ENCODE measurements around the gene CPSF4.

The CPSF4 gene

DNA sequence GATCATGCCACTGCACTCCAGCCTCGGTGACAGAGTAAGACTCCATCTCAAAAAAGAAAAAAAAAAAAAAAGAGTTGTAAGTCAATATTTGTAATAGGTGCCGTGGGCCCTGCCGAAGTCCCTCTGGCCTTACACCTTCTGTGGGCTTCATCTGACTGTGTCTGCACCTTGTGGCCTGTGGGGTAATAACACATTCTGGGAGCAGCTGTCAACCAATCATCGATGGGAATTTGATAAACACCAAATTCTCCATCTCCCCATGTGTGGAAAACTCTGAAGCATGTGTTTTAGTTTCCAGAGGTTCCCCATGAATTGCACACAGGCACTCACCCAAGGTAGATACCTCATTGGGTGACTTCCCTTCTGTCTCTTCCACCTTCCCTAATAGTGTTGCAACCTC lies 50.5 kb downstream of the CPSF4 start:
- DNase-seq: no peak

DNA sequence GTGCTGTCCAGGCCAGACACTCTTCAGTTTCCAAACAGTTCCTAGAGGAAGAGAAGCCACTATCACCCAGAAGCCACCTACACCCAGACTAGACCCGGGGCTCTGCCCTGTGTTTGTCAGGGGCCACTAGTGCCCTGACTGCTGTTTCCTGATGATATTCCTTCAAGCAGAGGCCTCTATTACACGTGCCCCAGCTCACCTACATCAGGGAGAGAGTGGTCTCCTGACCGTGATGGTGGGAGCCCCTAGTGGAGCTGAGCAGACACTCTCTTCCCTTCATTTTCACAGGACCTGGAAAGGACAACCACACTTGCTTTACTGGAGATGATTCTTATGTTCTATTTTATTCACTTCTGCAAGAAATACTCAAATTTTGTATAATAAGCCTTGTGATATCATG lies 52.1 kb downstream of the CPSF4 start:
- no peak for DNase-seq

DNA sequence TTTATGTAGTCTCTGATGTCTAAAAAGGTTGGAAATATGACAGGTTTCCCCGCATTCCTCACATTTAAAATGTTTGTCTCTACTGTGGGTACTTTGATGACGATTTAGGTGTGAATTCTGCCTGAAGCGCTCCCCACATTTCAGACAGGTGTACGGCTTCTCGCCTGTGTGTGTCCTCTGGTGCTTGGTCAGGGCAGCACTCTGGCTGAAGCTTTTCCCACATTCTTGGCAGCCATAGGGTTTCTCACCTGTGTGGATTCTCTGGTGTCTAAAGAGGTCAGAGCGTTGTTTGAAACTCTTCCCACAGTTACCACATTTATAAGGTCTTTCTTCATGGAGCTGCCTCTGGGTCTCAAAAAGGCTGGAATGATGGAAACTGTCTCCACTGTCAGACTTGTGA lies 55.1 kb downstream of the CPSF4 start:
- DNase-seq: no peak

DNA sequence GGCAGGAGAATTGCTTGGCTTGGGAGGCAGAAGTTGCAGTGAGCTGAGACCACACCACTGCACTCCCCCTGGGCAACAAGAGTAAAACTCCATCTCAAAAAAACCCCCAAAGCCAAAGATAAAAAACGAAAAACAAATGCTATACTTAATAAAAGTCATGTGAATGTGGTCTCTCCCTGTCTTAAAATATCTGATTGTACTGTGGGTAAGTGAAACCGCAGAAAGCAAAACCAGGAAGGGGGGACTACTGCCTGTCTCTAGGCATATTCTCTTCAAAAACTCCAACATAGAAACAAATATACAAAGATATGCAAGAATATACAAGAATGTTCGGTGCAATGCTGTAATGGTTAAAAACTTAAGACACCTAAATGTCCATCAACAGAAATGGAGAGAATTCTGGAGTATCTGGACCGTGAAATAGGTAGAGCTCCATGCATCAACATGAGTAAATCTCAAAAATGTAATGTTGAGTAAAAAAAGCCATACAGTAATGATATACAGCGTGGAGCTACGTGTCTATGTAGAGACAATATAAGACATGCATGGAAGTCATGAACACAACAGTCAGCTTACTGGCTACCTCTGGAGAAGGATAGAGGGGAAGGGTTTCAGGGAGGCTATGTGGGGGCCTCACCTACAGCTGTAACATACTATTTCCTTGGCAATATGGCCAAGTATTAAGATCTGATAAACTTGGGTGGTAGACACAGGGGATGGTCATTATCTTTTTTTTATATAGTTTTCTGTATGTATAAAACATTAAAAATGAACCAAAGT lies 59.2 kb downstream of the CPSF4 start:
- no peak for DNase-seq

DNA sequence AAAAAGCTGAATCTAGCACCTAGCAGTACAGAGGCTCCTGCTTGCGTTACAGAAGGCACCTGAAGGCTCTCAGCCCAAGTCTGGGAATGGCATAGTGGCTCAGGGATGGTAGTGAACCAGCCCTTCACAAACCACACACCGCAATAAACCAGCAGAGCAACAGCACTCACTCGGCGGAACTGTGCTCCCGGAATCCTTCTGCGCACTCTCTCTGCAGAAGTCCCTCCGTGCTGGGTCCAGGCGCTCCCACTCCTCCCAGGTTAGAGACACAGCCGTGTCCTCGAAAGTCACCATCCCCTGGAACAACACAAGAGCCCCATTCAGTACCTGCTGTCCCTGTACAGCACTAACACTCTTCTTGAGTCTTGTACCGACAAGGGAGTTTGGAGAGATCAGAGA lies 59.8 kb downstream of the CPSF4 start:
- no peak for DNase-seq

DNA sequence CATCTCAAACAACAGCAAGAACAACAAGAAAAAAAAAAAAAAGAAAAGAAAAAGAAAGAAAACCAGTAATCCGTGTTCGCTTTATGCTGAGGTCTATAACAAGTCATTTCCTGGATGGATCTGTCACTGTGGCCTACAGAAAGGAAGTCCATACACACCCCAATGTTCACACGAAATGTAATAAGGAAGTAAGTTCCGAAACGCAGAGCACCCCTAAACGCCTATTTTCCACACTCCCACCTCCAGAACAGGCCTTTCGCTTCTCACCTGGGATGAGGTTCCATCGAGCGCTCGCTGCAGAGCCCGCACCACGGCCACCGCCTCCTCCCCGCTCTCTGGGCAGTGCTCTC lies 60.6 kb downstream of the CPSF4 start:
- DNase-seq: peak in 1 of 51 donors; percentile 50

DNA sequence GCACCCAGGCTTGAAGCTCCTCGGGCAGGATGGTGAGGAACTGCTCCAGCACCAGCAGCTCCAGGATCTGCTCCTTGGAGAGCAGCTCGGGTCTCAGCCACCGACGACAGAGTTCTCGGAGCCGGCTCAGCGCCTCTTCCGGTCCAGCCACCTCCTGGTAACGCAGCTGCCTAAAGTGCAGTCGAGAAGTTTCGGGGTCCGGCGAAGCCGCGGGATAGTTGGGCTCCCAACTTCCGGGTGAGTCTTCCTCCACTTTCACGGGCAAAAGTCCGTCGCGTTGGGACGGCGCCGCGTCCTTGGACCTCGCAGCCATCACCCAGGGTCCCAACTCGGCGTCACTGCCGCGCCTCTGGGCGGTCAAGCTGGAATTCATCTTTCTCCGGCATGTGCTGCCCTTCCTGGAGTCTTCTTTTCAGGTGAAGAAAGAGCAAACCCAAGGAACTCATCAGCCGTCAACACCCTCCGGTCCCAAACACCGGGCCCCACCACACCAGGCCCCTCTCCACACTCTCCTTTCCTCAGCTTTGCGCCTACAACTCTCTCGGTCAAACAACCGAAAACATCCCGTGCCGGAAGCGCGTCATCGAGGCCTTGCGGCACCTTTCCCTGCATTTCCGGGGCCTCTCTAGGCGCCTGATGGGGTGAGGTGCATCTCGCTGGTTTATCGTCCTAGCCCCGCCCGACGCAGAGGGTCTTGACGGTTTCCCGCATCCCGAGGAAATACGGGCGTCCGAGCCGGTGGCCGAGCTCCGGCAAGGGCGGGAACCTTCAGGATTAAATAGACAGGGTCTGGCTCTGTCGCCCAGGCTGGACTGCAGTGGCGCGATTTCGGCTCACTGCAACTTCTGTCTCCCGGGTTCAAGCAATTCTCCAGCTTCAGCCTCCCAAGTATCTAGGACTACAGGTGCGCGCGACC lies 61.2 kb downstream of the CPSF4 start, which contains the start of gene ZNF394:
Gene ZNF394, minus strand, starts transcription at position 561 of the 916 bp plus-strand sequence. Its CDS starts 188 bp downstream, at position 373.
- peak; percentile 51 to 95 (median 86) for DNase-seq

DNA sequence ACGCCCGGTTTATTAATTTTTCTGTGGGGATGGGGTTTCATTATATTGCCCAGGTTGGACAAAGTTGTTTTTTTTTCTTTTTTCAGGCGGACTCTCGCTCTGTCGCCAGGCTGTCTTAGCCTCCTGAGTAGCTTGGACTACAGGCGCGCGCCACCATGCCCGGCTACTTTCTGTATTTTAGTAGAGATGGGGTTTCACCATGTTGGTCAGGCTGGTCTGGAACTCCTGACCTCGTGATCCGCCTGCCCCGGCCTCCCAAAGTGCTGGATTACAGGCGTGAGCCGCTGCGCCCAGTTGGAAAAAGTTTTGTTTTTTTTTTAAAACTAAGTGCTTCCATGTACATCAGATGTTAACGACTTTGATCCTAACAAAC lies 61.9 kb downstream of the CPSF4 start:
- peak in 1 of 51 donors; percentile 19 for DNase-seq

DNA sequence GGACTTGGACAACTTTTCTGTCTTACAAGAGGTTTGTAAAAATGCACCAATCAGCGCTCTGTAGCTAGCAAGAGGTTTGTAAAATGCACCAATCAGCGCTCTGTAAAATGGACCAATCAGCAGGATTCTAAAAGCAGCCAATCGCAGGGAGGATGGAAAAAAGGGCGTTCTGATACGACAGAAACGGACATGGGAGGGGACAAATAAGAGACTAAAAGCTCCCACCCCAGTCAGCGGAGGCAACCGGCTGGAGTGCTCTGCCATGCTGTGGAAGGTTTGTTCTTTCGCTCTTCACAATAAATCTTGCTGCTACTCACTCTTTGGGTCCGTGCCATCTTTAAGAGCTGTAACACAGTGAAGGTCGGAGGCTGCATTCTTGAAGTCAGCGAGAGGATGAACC lies 62.5 kb downstream of the CPSF4 start:
- peak in 1 of 51 donors; percentile 0 for DNase-seq

DNA sequence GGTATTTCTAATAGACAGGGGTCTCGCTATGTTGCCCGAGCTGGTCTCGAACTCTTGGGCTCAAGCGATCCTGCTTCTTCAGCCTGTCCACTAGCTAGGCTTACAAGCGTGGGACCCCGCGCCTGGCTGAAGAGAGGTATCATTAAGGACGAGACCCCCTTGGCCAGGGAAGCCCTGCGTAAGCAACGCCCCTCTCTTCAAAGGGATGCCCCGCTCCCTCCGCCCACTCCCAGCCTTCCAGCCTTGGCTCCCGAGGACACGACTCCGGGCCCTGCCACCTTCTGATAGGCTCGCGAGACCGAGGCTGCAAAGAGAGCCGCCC lies 65.5 kb downstream of the CPSF4 start:
- DNase-seq: peak in 15 of 51 donors; percentile 94 to 98 (median 97)

DNA sequence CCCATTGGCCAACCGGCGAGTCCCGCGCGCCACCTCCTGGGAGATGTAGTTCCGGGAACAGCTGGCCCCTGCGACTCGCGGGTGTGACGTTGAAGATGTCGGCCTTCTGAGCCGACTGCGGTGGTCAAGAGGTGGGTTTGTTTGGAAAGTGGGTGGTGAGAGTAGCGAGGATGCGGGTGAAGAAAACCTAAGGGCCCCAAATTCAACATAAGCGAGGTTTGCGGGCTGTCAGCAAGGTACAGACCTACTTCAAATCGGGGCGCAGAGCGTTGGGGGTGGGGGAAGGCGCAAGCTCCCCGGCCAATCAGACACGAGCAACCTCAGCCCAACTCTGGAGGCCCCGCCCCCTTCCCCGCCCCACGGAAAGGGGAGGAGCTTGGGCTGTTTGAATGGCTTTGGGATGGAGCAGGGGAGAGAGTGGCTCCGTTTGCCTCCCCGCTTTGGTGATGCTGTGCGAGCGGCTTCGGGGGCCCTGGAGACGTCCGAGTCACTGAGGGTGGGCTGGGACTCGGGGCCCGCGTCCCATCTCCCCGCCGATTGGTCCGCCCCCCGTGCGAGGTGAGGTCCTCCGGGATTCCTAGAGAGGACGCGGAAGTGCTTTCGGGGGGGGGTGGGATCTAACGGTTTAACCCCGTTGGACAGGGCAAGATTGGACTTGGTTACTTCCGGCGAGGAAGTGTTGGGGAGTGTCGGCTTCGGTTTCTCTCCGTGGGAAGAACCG lies 66.0 kb downstream of the CPSF4 start, which contains the start of gene ZKSCAN5:
Gene ZKSCAN5, plus strand, starts transcription at position 60 of the 721 bp plus-strand sequence. CDS start 1,383 bp downstream, outside the sequence.
- peak; percentile 87 to 100 (median 98) for DNase-seq

DNA sequence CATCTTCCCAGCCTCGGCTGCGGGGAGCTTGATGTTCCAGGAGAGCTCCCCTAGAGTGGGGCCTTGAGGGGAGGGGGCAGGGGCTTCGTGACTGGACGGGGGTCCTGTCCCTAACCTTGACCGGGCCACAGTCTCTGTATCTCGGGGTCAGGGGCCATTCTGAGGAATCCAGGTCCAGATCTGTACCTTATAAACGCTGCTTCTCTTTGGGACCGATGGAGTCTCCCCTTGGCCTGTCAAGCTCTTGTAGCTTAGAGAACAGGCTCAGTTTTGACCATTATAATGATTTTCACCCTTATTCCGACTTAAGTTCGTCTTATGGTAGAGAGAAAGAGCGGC lies 66.5 kb downstream of the CPSF4 start:
- no peak for DNase-seq
